H1 (cell line): ENCODE measurements around the gene SLC24A3. TPM values are rescaled to one million over a fixed set of nuclear protein-coding genes. Genes with fewer than 3 reads are reported as not detected.

ENCODE experiments used
- BRCA1 ChIP-seq: IDR thresholded peaks from 2 replicates; pipeline ENCODE4 v1.6.1; 2012; ENCODE audit warnings: low read depth, low read length, improper control_type of control experiment
- GTF2F1 ChIP-seq: IDR thresholded peaks from 2 replicates; pipeline ENCODE4 v1.6.1; 2012; ENCODE audit warnings: low read depth, low read length, improper control_type of control experiment, borderline replicate concordance
- POLR2AphosphoS5 ChIP-seq: IDR thresholded peaks from 2 replicates; pipeline ENCODE4 v1.6.1; 2011; ENCODE audit warnings: low read depth, low read length
- SP2 ChIP-seq: IDR thresholded peaks from 2 replicates; pipeline ENCODE4 v1.6.1; 2012; ENCODE audit warnings: mild to moderate bottlenecking, low read length, inconsistent platforms
- YY1 ChIP-seq: IDR thresholded peaks from 2 replicates; pipeline ENCODE4 v1.6.1; 2011; ENCODE audit warnings: low read depth, mild to moderate bottlenecking, low read length
- polyA plus RNA-seq, 7 experiments: library from polyadenylated mRNA; depleted of rRNA in 3 of 7; stranded (reverse) in 5 of 7; unstranded in 2 of 7; fragments of >200 nt in 5 of 7; fragments of 200-250 nt in 2 of 7; gene quantifications; 1 replicate in 5 of 7; 2 replicates in 1 of 7; 4 replicates in 1 of 7; pipeline versions ENCODE4 v1.2.1 to v1.2.3, GENCODE V29; 2011 to 2013; ENCODE audit warnings: missing spikeins in 2 of 7, mixed read lengths in 2 of 7
- total RNA-seq: library from RNA; stranded (reverse); fragmentation: NEBNext Ultra II Directional; extraction: Animal tissue kit (Norgen Biotek cat#: 25700); gene quantifications from 2 replicates; pipeline ENCODE4 v1.2.1, GENCODE V29; 2021
- TF ChIP-seq, protein P1 (sequence below): IDR thresholded peaks from 2 replicates; pipeline ENCODE4 v1.6.1; 2012; ENCODE audit warnings: low read length, inconsistent platforms
- TF ChIP-seq, protein P2 (sequence below): fragments of 300-600 bp; sonication (generic); IDR thresholded peaks from 2 replicates; pipeline ENCODE4 v1.7.1; 2012; ENCODE audit warnings: low read length, moderate library complexity, mild to moderate bottlenecking, inconsistent platforms; ENCODE audit not compliant: insufficient replicate concordance
- TF ChIP-seq, protein P3 (sequence below): IDR thresholded peaks from 2 replicates; pipeline ENCODE4 v1.6.1; 2011; ENCODE audit warnings: low read depth, mild to moderate bottlenecking, low read length; ENCODE audit not compliant: insufficient read depth

SLC24A3 gene
- total and polyA plus RNA-seq, 2 of the 8 experiments (the other 6 are each of a cell fraction or from before 2014, with no cell fraction given): 4.5 to 6.3 TPM

GRCh38 chr20:19317237-19318069 is 105.0 kb downstream of the SLC24A3 start (continued):
- TF ChIP-seq, protein P1, sequence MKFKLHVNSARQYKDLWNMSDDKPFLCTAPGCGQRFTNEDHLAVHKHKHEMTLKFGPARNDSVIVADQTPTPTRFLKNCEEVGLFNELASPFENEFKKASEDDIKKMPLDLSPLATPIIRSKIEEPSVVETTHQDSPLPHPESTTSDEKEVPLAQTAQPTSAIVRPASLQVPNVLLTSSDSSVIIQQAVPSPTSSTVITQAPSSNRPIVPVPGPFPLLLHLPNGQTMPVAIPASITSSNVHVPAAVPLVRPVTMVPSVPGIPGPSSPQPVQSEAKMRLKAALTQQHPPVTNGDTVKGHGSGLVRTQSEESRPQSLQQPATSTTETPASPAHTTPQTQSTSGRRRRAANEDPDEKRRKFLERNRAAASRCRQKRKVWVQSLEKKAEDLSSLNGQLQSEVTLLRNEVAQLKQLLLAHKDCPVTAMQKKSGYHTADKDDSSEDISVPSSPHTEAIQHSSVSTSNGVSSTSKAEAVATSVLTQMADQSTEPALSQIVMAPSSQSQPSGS: no peak
- TF ChIP-seq BRCA1: no peak
- TF ChIP-seq, protein P2, sequence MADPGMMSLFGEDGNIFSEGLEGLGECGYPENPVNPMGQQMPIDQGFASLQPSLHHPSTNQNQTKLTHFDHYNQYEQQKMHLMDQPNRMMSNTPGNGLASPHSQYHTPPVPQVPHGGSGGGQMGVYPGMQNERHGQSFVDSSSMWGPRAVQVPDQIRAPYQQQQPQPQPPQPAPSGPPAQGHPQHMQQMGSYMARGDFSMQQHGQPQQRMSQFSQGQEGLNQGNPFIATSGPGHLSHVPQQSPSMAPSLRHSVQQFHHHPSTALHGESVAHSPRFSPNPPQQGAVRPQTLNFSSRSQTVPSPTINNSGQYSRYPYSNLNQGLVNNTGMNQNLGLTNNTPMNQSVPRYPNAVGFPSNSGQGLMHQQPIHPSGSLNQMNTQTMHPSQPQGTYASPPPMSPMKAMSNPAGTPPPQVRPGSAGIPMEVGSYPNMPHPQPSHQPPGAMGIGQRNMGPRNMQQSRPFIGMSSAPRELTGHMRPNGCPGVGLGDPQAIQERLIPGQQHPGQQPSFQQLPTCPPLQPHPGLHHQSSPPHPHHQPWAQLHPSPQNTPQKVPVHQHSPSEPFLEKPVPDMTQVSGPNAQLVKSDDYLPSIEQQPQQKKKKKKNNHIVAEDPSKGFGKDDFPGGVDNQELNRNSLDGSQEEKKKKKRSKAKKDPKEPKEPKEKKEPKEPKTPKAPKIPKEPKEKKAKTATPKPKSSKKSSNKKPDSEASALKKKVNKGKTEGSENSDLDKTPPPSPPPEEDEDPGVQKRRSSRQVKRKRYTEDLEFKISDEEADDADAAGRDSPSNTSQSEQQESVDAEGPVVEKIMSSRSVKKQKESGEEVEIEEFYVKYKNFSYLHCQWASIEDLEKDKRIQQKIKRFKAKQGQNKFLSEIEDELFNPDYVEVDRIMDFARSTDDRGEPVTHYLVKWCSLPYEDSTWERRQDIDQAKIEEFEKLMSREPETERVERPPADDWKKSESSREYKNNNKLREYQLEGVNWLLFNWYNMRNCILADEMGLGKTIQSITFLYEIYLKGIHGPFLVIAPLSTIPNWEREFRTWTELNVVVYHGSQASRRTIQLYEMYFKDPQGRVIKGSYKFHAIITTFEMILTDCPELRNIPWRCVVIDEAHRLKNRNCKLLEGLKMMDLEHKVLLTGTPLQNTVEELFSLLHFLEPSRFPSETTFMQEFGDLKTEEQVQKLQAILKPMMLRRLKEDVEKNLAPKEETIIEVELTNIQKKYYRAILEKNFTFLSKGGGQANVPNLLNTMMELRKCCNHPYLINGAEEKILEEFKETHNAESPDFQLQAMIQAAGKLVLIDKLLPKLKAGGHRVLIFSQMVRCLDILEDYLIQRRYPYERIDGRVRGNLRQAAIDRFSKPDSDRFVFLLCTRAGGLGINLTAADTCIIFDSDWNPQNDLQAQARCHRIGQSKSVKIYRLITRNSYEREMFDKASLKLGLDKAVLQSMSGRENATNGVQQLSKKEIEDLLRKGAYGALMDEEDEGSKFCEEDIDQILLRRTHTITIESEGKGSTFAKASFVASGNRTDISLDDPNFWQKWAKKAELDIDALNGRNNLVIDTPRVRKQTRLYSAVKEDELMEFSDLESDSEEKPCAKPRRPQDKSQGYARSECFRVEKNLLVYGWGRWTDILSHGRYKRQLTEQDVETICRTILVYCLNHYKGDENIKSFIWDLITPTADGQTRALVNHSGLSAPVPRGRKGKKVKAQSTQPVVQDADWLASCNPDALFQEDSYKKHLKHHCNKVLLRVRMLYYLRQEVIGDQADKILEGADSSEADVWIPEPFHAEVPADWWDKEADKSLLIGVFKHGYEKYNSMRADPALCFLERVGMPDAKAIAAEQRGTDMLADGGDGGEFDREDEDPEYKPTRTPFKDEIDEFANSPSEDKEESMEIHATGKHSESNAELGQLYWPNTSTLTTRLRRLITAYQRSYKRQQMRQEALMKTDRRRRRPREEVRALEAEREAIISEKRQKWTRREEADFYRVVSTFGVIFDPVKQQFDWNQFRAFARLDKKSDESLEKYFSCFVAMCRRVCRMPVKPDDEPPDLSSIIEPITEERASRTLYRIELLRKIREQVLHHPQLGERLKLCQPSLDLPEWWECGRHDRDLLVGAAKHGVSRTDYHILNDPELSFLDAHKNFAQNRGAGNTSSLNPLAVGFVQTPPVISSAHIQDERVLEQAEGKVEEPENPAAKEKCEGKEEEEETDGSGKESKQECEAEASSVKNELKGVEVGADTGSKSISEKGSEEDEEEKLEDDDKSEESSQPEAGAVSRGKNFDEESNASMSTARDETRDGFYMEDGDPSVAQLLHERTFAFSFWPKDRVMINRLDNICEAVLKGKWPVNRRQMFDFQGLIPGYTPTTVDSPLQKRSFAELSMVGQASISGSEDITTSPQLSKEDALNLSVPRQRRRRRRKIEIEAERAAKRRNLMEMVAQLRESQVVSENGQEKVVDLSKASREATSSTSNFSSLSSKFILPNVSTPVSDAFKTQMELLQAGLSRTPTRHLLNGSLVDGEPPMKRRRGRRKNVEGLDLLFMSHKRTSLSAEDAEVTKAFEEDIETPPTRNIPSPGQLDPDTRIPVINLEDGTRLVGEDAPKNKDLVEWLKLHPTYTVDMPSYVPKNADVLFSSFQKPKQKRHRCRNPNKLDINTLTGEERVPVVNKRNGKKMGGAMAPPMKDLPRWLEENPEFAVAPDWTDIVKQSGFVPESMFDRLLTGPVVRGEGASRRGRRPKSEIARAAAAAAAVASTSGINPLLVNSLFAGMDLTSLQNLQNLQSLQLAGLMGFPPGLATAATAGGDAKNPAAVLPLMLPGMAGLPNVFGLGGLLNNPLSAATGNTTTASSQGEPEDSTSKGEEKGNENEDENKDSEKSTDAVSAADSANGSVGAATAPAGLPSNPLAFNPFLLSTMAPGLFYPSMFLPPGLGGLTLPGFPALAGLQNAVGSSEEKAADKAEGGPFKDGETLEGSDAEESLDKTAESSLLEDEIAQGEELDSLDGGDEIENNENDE: no peak
- no peak for TF ChIP-seq SP2
- TF ChIP-seq POLR2AphosphoS5: no peak
- TF ChIP-seq GTF2F1: no peak
- TF ChIP-seq YY1: no peak
- TF ChIP-seq, protein P3, sequence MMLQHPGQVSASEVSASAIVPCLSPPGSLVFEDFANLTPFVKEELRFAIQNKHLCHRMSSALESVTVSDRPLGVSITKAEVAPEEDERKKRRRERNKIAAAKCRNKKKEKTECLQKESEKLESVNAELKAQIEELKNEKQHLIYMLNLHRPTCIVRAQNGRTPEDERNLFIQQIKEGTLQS: no peak
